HEK293T (cell line): ENCODE results near the gene TRABD2B.
A peak's percentile ranks its signal among the peaks of the same experiment; 100 is the strongest.

Source experiments
- CTCF ChIA-PET: fragments of 350-600 bp; formaldehyde crosslinking; extraction: SDS; loops from one replicate; lab custom pipeline; 2021; ENCODE audit warnings: antibody characterized with exemption, inconsistent platforms; lab: Yijun Ruan, JAX
- POLR2A ChIA-PET: fragments of 350-600 bp; formaldehyde crosslinking; extraction: SDS; loops from one replicate; lab custom pipeline; 2020; ENCODE audit warnings: antibody characterized with exemption, inconsistent platforms; lab: Yijun Ruan, JAX
- DNase-seq: peaks from one replicate; pipeline ENCODE4 v3.0.0; 2012; ENCODE audit warnings: mixed read lengths; ENCODE audit errors: extremely low spot score
- ARNT ChIP-seq: fragments of 450-650 bp; IDR thresholded peaks from 2 replicates; pipeline ENCODE4 v1.6.1; 2017; ENCODE audit warnings: mild to moderate bottlenecking
- BHLHE40 ChIP-seq: fragments of 450-650 bp; IDR thresholded peaks from 2 replicates; pipeline ENCODE4 v1.6.1; 2016; ENCODE audit warnings: mild to moderate bottlenecking, moderate library complexity, borderline replicate concordance
- CTBP1 ChIP-seq: fragments of 450-650 bp; IDR thresholded peaks from 2 replicates; pipeline ENCODE4 v1.6.1; 2016; ENCODE audit warnings: borderline replicate concordance
- ELF4 ChIP-seq: fragments of 450-650 bp; IDR thresholded peaks from 2 replicates; pipeline ENCODE4 v1.6.1; 2017; ENCODE audit warnings: antibody characterized with exemption
- FOXA1 ChIP-seq: fragments of 450-650 bp; IDR thresholded peaks from 2 replicates; pipeline ENCODE4 v1.6.1; 2016; ENCODE audit warnings: mild to moderate bottlenecking
- FOXK2 ChIP-seq: fragments of 450-650 bp; IDR thresholded peaks from 2 replicates; pipeline ENCODE4 v1.6.1; 2016; ENCODE audit warnings: mild to moderate bottlenecking
- FOXM1 ChIP-seq: fragments of 450-650 bp; IDR thresholded peaks from 2 replicates; pipeline ENCODE4 v1.6.1; 2017; ENCODE audit warnings: mild to moderate bottlenecking, borderline replicate concordance
- HDGF ChIP-seq: fragments of 450-650 bp; IDR thresholded peaks from 2 replicates; pipeline ENCODE4 v1.6.1; 2017; ENCODE audit warnings: antibody characterized with exemption, borderline replicate concordance
- L3MBTL2 ChIP-seq: fragments of 450-650 bp; conservative IDR thresholded peaks from 2 replicates; pipeline ENCODE4 v1.6.1; 2016; ENCODE audit warnings: mild to moderate bottlenecking
- LEF1 ChIP-seq: fragments of 450-650 bp; IDR thresholded peaks from 2 replicates; pipeline ENCODE4 v1.6.1; 2017; ENCODE audit warnings: mild to moderate bottlenecking, borderline replicate concordance
- NFRKB ChIP-seq: fragments of 450-650 bp; IDR thresholded peaks from 2 replicates; pipeline ENCODE4 v1.6.1; 2016; ENCODE audit warnings: mild to moderate bottlenecking, moderate library complexity
- SP1 ChIP-seq: fragments of 450-650 bp; IDR thresholded peaks from 2 replicates; pipeline ENCODE4 v1.6.1; 2017
- SUZ12 ChIP-seq: fragments of 450-650 bp; IDR thresholded peaks from 2 replicates; pipeline ENCODE4 v1.6.1; 2016; ENCODE audit warnings: mild to moderate bottlenecking
- TARDBP ChIP-seq: fragments of 450-650 bp; IDR thresholded peaks from 2 replicates; pipeline ENCODE4 v1.6.1; 2016
- ZNF384 ChIP-seq: fragments of 450-650 bp; IDR thresholded peaks from 2 replicates; pipeline ENCODE4 v1.6.1; 2016
- TF ChIP-seq, protein P1 (sequence below): fragments of 450-650 bp; IDR thresholded peaks from 2 replicates; pipeline ENCODE4 v1.6.1; 2016

The TRABD2B gene

DNA sequence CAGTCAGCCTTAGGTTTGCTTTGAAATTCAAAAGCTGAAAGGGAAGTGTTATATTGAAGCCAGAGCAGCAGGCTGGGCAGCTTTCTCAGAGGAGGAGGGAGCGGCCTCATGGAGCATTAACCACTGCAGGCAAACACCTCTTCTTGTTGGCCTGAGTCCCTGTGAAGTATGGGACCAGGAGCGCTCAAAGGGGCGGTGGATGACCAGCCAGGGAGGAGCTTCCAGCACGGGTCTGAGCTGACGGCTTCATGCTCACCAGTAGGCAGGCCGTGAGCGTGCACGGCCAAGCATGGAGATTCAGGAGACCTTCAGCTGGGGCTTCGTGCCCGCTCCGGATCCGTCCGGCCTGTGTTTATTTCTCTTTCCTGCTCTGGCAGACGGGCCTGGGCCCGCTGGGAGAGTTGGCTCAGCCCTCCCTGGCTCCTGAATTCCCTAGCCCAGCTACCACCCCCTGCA is 245.2 kb downstream of the TRABD2B start:
- no peak for DNase-seq
- TF ChIP-seq TARDBP = no peak
- no peak for TF ChIP-seq ELF4
- TF ChIP-seq FOXA1 = no peak
- no peak for TF ChIP-seq FOXM1
- no peak for TF ChIP-seq LEF1
- TF ChIP-seq ARNT = no peak
- no peak for TF ChIP-seq SUZ12
- TF ChIP-seq ZNF384 = no peak
- TF ChIP-seq BHLHE40 = no peak
- no peak for TF ChIP-seq L3MBTL2
- TF ChIP-seq FOXK2 = no peak
- no peak for TF ChIP-seq NFRKB
- no peak for TF ChIP-seq CTBP1
- TF ChIP-seq, protein P1, sequence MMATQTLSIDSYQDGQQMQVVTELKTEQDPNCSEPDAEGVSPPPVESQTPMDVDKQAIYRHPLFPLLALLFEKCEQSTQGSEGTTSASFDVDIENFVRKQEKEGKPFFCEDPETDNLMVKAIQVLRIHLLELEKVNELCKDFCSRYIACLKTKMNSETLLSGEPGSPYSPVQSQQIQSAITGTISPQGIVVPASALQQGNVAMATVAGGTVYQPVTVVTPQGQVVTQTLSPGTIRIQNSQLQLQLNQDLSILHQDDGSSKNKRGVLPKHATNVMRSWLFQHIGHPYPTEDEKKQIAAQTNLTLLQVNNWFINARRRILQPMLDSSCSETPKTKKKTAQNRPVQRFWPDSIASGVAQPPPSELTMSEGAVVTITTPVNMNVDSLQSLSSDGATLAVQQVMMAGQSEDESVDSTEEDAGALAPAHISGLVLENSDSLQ = no peak
- TF ChIP-seq HDGF = no peak
- TF ChIP-seq SP1 = no peak
- CTCF ChIA-PET = no interaction called here
- POLR2A ChIA-PET = no interaction called here

DNA sequence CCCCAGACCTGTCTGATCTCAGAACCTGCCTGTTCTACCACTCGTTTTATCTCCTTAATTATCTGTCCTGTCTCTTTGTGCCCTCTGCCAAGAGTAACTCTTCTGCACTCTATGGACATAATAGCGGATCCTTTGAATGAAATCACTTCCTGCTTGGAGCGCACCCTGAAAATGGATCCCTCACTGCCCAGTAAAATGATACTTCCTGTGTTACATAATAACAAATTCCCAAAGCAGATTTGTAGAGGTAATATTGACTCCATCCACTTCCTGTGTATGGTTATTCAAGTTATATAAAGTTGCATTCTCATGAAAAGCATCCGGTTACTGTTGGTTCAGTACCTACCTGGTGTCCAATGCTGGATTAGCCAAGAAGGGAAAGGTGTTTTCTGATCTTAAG is 246.0 kb downstream of the TRABD2B start:
- TF ChIP-seq HDGF = no peak
- TF ChIP-seq ZNF384 = no peak
- TF ChIP-seq, protein P1 = no peak
- TF ChIP-seq ELF4 = no peak
- TF ChIP-seq SP1 = no peak
- no peak for TF ChIP-seq NFRKB
- TF ChIP-seq BHLHE40 = no peak
- no peak for TF ChIP-seq FOXA1
- no peak for TF ChIP-seq TARDBP
- no peak for TF ChIP-seq LEF1
- TF ChIP-seq FOXK2 = no peak
- TF ChIP-seq ARNT = no peak
- no peak for TF ChIP-seq CTBP1
- no peak for TF ChIP-seq SUZ12
- no peak for TF ChIP-seq FOXM1
- no peak for TF ChIP-seq L3MBTL2
- POLR2A ChIA-PET = no interaction called here
- CTCF ChIA-PET = no interaction called here
- DNase-seq = no peak

DNA sequence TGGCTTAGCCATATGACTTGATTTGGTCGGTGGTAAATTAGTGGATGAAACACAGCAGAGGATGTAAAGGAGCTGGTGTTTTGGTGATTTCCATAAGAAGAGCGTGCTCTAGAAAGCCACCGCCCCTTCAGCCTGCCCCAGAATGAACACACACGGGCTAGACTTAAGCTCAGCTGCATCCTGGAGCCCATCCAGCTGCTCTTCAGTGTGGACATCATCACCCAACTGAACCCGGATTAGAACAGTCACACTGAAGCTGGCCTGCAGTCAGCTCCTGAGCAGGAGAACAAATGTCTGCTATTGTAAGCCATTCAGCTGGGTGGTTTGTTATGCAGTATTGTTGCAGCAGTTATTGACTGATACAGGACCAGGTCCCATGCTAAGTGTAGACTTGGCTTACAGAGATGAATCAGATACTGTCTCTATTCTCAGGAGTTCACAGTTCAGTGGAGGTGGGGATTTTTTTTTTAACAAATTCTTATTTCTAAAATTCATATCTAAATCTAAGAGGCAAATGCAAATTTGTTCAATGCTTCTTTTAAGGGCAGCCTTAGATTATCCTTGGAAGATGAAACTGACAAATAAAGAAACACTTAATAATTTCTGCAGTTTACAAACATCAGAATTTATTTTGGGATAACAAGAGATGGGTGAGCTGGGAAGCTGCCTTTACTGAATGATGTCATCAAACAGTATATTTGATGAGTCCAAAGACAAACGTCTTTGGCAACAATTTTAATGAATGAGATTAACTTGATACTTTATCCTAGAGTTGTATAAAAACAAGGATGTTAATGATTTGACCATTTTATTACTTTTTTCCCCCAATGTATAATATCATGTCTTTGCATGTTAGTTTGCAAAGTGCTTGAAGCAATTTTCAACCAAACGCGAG is 251.2 kb downstream of the TRABD2B start:
- DNase-seq = no peak
- POLR2A ChIA-PET = no interaction called here
- CTCF ChIA-PET = interaction anchor here (0.8 to 1.1 kb wide), 3 partner anchors 10 to 315 kb away, joined by 3 to 5 read pairs (median 4); no protein-coding TSS in a partner anchor
- TF ChIP-seq ARNT = no peak
- TF ChIP-seq ZNF384 = no peak
- no peak for TF ChIP-seq FOXM1
- TF ChIP-seq CTBP1 = no peak
- no peak for TF ChIP-seq SUZ12
- TF ChIP-seq NFRKB = no peak
- no peak for TF ChIP-seq BHLHE40
- TF ChIP-seq L3MBTL2 = no peak
- TF ChIP-seq FOXA1 = no peak
- TF ChIP-seq TARDBP = no peak
- TF ChIP-seq SP1 = no peak
- TF ChIP-seq, protein P1 = no peak
- no peak for TF ChIP-seq LEF1
- no peak for TF ChIP-seq ELF4
- no peak for TF ChIP-seq HDGF

DNA sequence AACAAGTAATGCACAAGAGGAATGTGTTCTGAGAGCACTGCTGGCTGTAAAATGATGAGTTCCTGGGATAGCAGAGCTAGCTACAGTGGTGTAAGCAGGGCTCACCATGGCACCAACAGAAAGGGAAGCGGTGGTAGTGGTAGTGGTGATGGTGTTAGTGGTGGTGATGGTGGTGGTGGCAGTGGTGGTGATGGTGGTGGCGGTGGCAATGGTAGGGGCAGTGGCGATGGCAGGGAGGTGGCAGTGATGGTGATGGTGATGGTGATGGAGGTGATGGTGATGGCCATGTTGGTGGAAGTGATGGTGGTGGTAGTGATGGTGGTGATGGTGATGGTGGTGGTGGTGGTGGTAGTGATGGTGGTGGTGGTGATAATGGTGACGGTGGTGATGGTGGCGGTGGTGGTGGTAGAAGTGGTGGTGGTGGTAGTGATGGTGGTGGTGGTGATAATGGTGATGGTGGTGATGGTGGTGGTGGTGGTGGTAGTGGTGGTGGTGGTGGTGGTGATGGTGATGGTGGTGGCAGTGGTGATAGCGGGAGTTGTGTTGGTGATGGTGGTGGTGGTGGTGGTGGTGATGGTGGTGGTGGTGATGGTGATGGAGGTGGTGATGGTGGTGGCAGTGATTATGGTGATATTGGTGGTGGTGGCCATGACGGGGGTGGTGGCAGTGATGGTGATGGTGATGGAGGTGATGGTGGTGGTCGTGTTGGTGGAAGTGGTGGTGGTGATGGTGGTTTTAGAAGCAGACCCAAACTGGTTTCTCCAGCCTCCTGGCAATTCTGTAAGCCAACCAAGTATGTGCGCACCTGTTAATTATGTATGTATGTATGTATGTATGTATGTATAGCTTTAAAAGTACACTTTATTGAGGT is 254.1 kb downstream of the TRABD2B start:
- POLR2A ChIA-PET = no interaction called here
- TF ChIP-seq NFRKB = no peak
- no peak for TF ChIP-seq SP1
- no peak for TF ChIP-seq TARDBP
- no peak for TF ChIP-seq FOXA1
- TF ChIP-seq LEF1 = no peak
- TF ChIP-seq ZNF384 = no peak
- CTCF ChIA-PET = no interaction called here
- DNase-seq = no peak

DNA sequence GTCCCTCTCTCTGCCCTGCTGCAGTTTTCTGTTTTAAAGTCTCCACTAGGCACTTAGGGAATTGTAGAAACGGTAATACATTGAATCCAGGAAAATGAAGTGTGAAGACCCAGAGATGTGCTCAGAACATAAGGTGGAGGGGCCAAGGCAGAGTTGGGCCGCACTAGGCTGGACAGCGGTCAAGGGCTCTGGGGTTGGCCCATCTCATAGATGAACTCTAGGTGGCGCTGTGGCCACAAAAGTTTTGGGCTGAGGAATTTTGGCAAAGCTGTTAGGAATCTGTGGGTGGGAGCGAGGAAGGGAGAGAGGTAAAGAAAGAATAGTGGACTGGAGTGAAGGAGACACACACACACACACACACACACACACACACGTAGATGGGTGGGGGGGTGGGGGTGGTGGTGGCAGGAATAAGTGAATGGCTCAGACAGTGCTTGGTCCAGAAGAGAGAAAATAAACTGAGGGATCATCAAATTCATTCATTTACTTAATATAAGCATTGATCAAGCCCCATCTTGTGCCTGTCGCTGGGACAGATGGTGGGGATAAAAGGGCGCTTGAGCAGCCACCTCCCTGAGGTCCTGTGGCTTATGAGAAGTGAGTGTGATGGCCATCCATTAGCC is 258.5 kb downstream of the TRABD2B start:
- CTCF ChIA-PET = interaction anchor here (0.8 to 1.8 kb wide), 6 partner anchors 9 to 355 kb away, joined by 3 to 7 read pairs (median 4); no protein-coding TSS in a partner anchor
- POLR2A ChIA-PET = no interaction called here
- TF ChIP-seq FOXA1 = no peak
- TF ChIP-seq SP1 = no peak
- no peak for TF ChIP-seq SUZ12
- TF ChIP-seq ELF4 = no peak
- TF ChIP-seq FOXK2 = no peak
- no peak for TF ChIP-seq NFRKB
- TF ChIP-seq LEF1 = no peak
- TF ChIP-seq L3MBTL2 = no peak
- TF ChIP-seq ARNT = no peak
- no peak for TF ChIP-seq HDGF
- TF ChIP-seq TARDBP = no peak
- TF ChIP-seq ZNF384 = no peak
- no peak for TF ChIP-seq FOXM1
- no peak for TF ChIP-seq BHLHE40
- peak; percentile 76 for DNase-seq
